EL (cell line): ENCODE measurements around the gene EXOC4.
A peak's percentile ranks its signal among the peaks of the same experiment; 100 is the strongest.

Source experiments
- DNase-seq: peaks from one replicate; pipeline ENCODE4 v3.0.0-alpha.2; 2016

The EXOC4 gene

DNA sequence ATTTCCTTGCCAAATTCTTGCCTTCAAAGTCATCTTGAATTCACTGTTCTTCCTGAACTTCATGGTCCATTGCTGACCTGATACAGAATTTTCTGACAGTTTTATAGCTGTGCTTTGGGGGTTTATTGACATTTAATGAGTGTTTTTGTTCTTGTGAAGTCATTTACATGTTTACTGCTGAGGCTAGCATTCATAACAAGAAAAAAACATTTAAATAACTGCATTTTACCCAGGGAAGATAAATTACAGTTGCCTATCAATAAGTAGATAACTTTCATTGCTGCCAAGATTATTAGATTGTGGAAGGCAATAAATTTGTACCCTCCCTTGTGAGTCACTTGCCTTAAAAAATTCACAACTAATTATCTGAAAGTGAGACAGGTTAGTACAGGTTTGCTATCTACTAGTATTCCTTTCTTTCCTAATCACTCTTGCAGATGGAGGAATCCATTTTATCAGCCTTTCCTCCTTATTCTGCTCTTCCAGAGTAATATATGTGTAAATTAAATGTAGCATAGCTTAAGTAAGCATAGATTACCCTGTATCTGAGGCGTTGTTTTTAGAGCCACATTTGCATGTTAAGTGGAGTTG lies 178.4 kb downstream of the EXOC4 start:
- DNase-seq = no peak

DNA sequence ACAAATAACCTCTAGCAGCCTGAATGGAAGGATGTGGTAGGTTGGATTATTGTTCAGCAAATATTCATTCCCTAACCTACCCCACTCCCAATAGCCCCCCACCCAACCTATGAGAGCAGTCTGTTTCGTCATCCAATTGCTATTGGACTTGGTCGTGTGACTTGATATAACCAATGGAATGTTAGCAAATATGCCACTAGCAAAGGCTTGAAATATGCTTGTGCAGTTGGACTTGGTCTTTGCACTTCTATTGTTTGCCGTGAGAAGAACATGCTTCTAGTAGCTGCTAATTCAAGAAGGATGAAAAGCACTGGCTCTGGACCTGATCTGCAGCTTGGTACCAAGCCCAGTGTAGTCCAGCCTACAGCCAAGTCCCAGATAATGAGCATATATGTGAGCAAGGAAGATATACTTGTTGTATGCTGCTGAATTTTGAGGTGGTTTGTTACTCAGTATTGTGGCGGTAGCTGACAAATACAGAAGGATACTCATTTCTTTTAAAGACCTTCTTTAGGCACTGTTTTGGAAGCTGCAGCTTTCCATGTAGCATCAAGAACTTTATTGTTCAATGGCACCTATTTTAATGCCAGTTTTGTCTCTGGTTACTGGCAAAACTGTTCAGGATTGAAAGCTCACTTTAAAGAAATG lies 180.4 kb downstream of the EXOC4 start:
- DNase-seq = no peak

DNA sequence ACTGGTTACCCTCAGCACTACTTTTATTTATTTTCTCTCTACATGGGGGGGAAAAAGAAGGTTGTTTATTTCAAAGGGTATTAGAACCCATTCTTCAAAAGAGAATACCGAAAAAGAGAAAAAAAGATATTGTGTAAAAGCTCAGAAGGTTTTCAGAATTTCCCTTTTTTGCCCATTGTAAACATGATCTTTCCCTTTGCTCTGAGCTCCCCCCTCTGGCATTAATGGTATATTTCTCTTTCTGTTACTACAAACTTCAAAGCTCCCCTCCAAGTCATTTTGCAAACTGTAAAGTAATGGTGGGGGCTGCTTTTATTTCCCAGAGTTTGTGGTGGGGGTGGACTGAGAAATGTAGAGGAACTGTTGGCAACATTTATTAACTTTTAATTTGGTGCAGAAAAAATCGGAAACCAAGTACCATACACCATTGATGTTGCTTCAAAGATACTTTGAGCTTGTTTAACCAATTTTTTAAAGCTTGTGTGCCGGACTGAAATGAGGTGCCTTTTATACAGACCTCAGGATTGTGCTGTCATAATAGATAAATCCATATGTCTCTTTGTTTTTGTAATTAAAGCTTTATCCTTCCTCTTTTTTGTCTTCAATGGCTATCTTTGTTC lies 181.5 kb downstream of the EXOC4 start:
- peak; percentile 45 for DNase-seq

DNA sequence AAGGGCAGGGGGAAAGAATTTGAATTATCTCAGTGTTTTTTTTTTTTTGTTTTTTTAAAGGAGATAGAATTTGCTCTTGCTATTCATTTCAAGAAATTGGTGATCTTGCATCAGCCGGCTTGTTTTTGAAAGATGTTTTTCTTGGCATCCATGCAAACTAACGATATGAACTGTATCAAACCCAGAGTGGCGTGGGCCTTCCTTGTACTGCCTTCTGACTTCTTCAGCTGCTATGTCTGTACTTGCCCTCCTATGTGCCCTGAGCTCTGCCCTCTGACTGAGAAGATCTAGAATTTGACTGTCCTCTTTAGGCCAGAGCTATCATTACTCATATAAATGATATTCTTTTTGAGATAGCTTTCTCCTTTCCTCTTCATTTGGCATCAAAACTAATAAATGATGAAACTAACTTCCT lies 183.1 kb downstream of the EXOC4 start:
- peak; percentile 90 for DNase-seq

DNA sequence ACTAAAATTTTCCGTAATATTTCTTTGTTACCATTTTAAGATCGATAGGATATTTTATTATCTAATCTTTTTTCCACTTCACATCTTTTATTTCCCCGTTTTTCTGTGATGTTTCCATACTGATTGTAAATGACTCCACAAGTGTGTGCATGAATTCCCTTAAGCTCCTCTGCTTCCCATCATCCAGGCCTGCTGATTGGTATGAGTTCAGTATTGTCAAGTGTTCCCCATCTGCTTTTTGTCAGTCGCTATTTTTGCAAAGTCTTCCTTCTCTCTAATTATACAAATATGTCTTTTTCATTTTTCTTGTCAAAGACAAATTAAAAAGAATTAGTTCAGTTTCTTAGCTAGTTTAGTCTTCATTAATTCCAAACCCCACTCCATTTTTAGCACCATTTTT lies 184.7 kb downstream of the EXOC4 start:
- DNase-seq = no peak

DNA sequence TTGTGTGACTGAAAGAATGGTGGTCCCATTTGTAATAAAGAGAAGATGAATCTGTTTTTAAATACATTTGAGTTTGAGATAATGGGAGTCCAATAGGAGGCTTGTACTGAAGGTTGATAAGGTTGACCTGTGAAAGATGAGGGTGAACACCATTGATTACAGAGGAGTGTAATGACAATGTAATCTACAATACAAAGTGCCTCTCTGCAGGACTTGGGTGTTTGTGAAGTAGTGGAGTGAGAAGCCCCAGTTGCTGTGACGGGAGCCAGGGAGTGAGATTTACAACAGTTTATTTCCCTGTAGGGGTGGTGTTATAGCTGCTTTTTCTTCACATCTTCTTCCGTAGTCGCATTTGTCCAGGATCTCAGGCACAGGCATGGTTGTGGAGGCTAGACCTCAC lies 189.9 kb downstream of the EXOC4 start:
- DNase-seq = no peak

DNA sequence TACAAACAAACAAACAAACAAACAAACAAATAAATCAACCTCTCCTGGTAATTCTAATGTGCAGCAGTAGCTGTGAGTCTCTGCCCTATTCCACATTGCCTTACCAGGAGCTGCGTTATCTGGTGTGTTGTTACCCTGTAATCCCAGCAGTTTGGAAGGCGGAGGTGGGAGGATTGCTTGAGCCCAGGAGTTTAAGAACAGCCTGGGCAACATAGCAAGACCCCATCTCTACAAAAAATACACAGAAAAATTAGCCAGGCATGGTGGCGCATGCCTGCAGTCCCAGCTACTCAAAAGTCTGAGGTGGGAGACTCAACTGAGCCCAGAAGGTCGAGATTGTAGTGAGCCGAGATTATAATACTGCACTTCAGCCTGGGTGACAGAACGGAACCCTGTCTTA lies 192.7 kb downstream of the EXOC4 start:
- DNase-seq = no peak

DNA sequence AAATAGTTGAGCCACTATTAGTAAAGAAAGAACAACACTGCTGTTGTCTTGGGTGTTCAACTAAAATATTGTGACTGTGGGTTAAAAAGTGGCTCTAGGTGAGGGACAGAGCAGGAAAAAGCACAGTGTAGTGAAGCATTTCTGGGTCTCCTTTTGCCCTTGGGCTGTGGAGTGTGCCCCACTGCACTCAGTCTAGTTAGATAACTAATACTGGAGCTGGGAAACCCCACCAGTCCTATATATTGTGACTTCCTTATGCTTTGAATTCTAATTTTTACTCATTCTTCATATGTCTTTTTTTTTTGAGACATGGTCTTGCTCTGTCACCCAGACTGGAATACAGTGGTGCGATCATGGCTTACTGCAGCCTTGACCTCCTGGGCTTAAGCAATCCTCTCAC lies 195.1 kb downstream of the EXOC4 start:
- DNase-seq = no peak

DNA sequence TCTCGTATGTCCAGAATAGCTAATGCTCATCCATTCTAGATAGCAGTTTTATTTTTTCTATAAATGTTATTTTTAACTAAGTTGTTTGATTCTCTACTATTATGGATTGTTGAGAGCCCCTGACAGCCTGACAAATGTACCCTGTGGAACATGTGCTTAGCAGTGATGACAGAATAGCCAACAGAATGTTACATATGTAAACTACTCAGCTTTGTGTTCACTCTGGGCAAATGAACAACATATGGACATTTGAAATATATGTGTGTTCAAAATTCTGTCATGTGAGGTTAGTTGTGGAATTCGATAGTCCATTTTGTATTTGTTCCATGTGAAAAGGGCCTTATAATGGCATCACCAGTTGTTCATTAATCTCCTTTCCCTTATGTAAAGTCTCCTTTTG lies 199.7 kb downstream of the EXOC4 start:
- DNase-seq = no peak

DNA sequence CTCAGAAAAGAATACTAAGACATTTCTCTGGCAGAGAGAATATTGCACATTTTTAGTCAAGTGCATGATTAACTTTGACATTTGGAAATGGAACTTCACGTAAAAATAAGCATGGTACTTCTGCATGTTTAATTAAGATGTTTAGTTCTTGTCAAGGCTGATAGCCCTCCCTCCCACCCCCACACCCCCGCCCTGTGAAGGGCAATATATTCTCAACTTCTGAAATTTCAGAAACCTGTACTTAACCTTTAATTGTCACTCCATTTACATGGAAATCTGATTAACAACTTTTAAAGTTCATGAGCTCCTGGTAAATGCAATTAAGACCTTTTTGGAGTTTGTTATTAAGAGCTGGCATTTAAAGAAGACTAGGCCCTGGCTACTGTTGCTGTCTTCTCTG lies 205.8 kb downstream of the EXOC4 start:
- no peak for DNase-seq

DNA sequence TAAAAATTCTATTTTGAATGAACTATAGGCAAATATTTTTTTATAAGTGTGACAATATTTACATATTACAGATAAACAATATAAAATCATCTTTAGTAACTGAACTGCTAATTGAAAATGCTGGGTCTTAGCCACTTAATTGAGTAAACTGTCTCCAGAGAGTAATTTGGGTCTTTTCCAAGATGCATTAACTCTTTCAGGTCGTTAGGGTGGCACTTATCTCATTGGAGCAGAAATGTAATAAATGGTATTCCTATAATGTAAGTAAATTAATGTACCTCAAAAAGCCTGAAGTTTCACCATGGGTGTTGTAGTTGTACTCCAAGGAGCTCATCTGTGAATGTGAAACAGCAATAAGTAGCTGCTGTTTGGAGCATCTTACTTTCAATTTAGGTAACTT lies 208.5 kb downstream of the EXOC4 start:
- DNase-seq = no peak

DNA sequence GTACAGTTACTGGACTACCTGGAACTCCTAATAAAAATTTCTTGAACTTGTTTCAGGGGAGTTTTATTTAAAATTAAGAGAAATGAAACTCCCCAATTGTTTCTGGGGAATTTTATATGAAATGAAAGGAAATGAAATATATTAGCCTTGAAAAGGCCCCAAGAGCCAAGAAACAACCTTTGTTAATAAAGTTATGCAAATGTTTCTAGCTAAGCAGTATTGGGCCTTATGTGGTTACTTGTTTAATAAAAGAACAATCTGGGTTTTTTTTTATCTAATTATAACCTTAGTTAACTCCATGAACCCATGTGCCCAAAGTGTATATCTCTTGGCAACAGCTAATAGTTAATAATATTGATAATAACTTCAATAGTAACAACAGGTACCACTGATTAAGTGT lies 222.8 kb downstream of the EXOC4 start:
- DNase-seq = no peak

DNA sequence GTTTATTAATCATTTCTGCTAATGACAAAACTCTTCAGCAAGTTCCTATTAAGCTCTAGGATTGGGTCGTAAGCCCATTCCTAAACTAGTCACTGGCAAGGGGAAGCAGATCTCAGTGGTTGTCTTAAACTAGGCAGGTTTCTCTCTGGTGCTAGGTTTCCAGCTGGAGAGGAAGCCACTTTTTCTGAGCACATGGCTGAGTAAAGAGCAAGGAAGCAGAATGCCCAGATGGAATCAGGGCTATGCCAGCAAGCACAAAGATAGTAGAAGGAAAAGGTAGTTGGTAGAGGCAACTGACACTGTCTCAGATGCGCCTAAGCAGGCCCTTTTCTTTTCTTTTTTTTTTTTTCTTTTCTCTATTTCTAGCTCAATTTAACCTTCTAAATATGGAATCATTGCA lies 224.9 kb downstream of the EXOC4 start:
- DNase-seq = no peak

DNA sequence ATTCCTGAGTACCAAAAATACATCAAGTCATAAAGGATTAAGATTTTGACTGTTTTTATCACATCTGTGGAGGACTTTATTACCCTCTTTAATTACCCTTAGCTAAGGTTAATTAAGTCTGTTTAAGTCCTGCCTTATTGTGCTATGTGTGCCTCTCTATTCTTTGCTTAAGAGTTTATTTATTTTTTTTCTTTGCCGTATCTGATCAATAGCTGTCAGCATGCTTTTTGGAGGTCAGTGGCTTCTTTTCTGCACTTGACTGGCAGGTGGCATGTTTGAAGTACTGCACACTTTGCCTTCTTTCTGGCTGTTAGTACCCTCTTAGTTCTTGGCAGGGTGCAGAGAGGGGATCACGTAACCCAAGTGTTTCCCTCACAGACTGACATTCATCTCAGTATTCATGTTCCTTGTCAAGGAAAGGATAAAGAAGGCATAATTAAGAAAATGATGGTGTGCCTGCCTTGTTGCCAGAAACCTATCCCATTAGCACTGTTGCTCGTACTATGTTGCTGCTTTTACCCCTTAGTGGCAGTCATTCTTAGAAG lies 225.8 kb downstream of the EXOC4 start:
- no peak for DNase-seq

DNA sequence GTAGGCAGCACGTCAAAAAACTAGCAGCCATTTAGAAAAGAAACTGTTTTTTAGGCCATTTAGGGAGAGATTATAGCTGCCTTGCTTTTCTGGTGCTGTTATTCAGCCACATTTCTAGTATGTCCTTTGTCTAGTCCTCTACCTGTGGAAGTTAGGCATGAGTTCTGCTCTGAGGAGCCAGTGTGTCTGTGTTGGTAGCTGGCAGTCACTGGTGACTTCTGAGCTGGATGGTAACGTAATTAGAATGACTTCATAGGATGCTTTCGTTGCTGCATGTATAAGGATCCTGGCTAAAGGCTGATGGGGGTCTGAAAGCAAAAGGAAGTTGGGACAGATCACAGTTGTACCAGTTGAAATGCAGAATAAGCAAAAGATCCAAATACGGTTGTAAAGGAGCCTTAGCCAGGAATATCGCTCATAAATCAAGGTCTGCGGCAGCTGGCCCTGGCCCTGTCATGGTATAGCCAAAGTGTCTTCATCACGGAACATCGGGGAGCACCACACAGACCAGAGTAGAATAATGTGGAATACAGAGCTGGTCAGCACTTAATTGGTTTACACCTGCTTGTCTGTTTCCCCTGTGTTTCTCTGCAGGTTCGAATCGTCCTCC lies 226.7 kb downstream of the EXOC4 start:
- no peak for DNase-seq

DNA sequence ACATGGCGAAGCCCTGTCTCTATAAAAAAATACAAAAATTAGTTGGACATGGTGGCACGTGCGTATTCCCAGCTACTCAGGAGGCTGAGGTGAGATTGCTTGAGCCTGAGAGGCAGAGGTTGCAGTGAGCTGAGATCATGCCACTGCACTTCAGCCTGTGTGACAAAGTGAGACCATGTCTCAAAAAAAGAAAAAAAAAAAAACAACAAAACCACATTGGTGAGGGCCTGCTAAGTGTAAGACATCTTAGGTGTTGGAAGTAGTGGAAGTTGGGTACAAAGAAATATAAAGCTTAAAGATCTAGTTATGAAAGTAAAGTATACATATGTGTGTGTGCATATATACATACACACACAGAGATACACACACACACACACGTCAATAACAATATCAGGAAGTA lies 228.0 kb downstream of the EXOC4 start:
- no peak for DNase-seq

DNA sequence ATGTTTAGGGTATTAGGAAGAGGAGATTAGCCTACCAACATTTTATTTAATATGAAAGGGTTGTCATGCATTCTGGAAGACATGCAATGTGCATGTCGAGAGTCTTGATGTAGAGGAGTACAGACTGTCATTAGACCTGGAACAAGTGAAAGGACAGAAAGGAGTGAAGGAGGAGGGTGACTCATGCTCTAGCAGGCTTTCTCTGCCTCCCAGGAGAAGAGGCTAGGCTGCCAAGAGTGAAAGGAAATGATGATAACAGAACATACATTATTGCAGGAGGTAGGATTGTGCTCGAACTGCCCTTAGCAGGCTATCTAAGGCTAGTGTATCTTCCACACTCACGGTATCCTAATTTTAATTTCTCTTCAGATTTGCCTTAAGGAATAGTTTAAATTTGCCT lies 228.8 kb downstream of the EXOC4 start:
- peak; percentile 72 for DNase-seq

DNA sequence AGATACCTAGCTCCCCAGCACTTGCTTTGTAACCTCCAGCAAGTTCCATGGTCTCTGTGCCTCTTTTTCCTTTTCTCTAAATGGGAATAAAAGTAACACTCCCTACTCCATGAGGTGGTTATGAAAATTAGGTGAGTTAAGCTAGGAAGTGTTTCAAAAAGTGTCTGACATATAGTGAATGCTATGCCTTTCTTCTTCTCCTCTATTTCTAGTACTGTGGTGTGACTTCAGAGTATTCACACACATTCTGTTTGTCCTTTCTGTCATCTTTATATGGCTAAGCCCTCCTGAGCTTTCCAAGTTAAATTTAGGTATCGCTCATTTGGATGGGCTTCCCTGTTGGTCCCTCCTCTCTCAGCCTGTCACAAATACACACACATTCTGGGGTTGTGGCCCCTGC lies 229.7 kb downstream of the EXOC4 start:
- DNase-seq = no peak

DNA sequence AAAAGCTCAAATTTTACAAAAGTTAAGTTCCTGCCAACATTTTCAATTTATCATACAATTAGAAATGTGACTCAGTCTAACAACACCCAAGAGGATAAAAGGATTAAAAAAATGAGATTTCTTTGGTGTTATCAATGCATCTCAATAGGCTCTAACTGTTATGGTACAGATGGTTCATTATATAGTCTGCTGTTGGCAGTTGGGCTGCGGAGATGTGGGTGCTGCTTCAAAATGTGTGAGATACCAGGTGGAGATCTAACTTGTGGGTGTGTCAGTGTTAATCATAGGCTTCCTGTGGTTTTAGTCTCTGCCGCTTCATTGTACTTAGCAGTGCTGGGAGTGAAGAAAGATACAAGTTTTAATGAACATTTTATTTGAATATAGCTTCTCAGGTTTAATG lies 231.2 kb downstream of the EXOC4 start:
- DNase-seq = no peak

DNA sequence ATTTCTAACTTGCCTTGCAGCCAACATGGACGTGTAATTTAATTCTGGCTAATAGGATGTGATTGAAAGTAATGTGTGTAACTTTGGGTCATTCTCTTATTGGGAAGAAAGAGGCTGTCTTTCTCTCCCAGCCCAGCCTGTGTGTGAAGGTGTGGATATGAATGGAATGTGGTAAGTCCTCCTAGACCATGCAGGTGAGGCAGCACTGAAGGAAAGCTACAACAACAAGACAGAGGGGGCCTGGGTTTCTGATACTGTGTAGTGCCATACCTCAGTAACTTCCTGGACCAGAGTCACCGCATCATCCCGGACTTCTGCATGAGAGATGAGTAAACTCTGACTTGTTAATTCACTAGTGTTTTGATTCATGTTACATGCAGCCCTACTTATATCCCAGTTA lies 237.0 kb downstream of the EXOC4 start:
- DNase-seq = no peak

DNA sequence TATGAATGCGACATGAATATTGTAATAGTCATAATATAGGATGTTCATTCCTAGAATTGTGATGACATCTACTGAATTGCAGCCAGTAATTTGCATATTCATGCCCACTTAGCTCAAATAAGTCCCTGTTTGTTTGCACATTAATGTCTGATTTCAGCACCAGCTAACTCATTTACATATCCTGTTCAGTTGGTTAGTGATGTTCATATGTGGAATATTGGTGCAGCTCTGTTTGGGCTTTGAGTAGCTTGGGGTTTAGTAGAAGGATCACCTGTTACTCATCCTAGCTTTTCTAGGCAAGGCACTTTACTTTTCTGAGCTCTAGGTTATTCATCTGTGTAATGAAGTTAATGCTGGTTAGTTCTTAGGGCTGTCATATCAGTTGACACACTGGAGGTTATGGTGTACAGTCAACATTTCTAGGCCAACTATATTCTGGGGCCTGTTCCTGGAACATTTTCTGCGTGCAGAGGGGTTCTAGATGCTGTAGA lies 238.4 kb downstream of the EXOC4 start:
- DNase-seq = no peak

DNA sequence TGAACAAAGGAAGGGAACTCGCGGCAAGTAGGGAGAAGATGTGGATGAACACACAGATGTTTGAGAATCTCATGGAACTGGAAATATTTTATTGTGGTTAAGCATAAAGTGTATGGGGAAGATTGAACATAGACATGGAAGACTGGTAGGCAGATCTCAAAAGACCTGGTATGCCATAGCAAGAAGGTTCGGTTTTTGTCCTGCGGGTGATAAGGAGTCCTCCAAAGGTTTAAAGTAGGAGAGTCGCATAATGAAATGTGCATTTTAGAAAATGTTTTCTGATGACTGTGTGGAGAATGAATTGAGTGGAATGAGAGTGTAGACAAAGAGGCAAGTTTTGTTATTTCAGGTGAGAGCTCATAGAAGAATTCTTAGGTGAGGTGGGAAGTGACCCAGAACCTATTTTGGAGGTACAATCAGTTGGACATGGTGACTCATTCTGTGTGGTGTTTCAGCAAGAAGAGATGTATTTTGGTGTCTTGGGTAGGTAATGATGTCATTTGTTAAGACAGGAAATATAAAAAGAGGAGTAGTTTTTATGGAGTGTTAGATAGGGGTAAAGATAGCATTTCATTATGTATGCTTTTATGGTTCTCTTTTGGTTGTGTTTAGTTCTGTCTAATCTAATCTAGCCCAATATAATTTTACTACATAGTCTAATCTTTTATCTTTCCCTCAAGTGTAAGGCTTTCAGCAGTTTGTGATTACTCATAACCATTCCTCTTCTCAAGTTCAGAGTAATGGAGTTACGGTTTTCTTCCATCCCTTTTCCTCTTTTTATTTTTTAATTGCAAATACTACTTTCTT lies 239.2 kb downstream of the EXOC4 start:
- DNase-seq = peak; percentile 43

DNA sequence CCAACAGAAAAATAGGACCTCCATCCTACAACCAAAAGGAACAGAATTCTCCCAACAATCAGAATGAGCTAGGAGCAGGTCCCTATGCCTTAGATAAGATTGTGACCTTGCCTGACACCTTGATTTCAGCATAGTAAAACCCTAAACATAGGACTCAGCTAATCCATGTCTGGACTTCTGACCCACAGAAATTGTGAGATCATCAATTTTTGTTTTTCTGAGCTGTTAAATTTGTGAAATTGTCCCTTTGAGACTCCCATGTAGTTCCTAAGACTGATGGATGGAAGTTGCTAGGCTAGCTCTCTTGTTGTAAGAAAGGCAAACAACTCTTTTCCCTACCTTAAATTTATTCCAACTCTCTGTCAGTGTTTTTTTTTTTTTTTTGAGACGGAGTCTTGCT lies 244.2 kb downstream of the EXOC4 start:
- no peak for DNase-seq
